Fibroblast of skin of right quadriceps (primary cell): ENCODE data around the gene CHAC1.

Experiments used
- DNase-seq: peaks from one replicate; pipeline ENCODE4 v3.0.0-alpha.2; 2013

Gene CHAC1

GRCh38 chr15:40952901-40953712, at the start of gene CHAC1:
CHAC1 (plus strand) TSS chr15:40953471; CDS start chr15:40953584, 113 bp downstream.
- peak; percentile 99 for DNase-seq

DNA sequence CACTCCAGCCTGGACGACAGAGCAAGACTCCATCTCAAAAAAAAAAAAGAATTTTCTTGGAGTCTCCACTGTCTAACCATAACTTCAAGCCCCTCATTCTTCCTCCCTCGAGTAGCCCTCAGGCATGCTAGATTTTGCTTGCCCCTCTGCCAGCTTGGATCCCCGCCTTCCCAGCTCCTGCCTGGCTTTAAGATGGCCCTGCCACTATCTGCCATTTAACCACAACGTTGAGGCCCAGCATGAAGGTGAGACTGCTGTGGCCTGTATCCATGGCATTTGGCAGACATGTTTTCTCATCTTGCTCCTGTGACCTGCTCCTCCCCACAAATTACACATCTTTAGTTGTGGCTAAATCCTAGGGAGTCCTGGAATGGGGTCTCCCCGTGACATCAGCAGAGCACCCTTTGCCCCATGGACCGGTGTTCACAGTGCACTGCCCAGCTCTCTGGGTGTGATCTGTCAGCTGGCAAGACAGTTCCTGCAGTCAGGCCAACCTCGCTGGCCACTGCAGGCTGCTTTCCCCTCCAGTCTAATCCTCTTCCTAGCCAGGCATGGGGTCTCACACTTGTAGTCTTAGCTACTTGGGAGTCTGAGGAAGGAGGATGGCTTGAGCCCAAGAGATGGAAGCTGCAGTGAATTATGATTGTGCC, 48.6 kb upstream of the CHAC1 start:
- DNase-seq, result no peak

- peak; percentile 83 for DNase-seq
Observed at GRCh38 chr15:40906091-40906990, 46.9 kb upstream of the CHAC1 start.

GRCh38 chr15:40906991-40907802, 46.1 kb upstream of the CHAC1 start:
- no peak for DNase-seq

- no peak for DNase-seq
Observed at GRCh38 chr15:40908095-40908494, 45.2 kb upstream of the CHAC1 start.

- DNase-seq, result peak; percentile 87
Observed at GRCh38 chr15:40909662-40910630, 43.3 kb upstream of the CHAC1 start.

GRCh38 chr15:40911141-40911540, 42.1 kb upstream of the CHAC1 start:
- no peak for DNase-seq

- DNase-seq, result no peak
Observed at GRCh38 chr15:40911693-40912092, 41.6 kb upstream of the CHAC1 start.

- no peak for DNase-seq
Observed at GRCh38 chr15:40912478-40912877, 40.8 kb upstream of the CHAC1 start.

- DNase-seq, result no peak
Observed at GRCh38 chr15:40914013-40914412, 39.3 kb upstream of the CHAC1 start.

GRCh38 chr15:40914486-40914885, 38.8 kb upstream of the CHAC1 start:
- DNase-seq, result no peak

- DNase-seq, result no peak
Observed at GRCh38 chr15:40915116-40915661, 38.1 kb upstream of the CHAC1 start.

GRCh38 chr15:40915679-40916078, 37.6 kb upstream of the CHAC1 start:
- no peak for DNase-seq

- no peak for DNase-seq
Observed at GRCh38 chr15:40917585-40917984, 35.7 kb upstream of the CHAC1 start.

DNA sequence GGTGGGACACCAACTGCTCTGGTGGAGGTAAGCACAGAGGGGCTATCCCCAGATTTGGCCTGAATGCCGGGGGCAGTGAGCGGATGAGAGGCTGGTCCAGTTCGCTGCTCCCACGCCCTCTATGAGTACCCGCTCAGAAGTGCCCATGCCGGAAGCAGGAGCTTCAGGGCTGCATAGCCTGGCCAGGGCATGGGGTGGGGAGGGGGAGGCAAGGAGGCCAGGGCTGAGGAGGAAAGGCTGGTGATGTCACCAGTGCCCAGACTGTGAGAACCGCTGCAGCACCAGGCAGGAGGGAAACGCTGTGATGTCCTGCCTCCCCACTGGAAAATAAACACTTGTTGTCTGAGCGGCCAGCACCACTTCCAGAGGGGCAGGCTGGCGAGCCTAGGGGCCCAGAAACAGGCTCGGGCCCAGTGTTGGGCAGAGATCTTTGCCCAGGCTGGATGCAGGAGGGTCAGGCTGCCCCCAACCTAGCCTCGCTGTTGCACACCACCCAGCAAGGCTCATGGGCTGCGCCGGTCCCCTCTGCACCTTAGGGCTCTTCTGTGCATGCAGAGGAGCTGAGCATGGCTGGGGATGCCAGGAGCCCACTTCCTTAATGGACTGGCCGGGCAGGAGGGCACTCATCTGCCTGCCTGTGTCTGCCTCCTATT, 35.0 kb upstream of the CHAC1 start:
- no peak for DNase-seq

GRCh38 chr15:40918799-40919392, 34.4 kb upstream of the CHAC1 start:
- DNase-seq, result no peak

GRCh38 chr15:40921949-40922607, 31.2 kb upstream of the CHAC1 start:
- no peak for DNase-seq

DNA sequence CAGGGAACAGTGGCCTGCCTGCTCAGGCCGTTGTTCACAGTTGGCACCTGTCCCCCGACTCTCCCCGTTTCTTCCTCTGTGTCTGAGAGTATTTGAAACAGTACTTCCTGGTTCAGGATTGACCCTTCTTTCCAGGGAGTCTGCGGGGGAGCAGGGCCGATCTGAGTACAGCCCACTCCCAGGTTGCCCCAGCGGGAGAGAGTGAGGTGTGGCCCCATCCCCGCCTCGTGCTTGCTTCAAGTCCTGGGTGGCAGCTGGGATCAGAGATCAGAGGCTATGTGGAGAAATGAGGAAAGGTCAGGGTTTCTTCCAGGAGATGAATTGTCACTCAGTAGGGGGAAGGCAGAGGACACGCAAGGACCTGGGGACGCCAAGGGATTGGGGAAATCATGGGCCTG, 30.7 kb upstream of the CHAC1 start:
- no peak for DNase-seq

GRCh38 chr15:40923551-40923950, 29.7 kb upstream of the CHAC1 start:
- DNase-seq, result no peak
